ENCODE measurements around the gene MAN2A1.
"Not testable (repeated sequence)": the region's sequence is repeated elsewhere in the genome, so short reads cannot be mapped to it uniquely, and the experiment has no call there.

MAN2A1 gene

DNA sequence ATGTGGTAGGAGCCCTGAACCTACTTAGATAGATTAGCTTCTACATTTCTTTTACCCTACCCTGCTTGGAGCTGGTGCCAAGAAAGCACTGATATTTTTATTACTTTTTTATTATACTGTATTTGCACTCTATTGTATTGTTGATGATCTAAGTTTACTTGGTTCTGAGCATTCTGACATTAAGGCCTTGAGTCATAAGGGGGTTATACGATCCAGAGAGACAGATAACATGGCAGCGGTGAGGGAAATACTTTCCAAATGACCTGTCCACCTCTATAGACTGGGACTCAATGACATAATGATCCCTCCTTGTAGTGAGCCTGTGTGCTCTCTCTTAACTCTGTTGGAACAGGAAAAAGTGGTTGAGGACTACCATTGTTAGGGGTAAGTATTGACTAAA is 176.3 kb downstream of the MAN2A1 start:
- DNase-seq (ENCODE audit: low read depth in 2 of 2): no peak

GRCh38 chr5:109868737-109869136 is 179.0 kb downstream of the MAN2A1 start:
- no peak for DNase-seq (ENCODE audit: low read depth in 2 of 2)

DNA sequence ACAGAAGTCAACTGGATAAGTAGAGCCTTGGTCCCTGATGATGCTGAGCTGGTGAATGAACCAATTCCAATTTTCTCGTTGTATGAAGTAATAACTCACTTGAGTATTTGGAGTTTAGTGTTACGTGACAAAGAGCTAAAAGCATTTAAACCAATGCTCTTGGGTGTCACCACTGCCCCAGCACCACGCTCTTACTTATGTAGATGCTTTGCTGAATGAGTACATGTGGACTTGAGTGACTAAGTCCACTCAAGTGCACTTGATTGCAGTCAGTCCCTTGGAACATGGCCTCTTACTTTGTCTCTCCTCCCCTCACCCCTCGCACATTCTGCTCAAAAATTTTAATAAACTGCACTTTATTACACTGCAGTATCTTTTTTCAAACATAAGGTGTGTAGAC is 184.0 kb downstream of the MAN2A1 start:
- no peak for DNase-seq (ENCODE audit: low read depth in 2 of 2)

DNA sequence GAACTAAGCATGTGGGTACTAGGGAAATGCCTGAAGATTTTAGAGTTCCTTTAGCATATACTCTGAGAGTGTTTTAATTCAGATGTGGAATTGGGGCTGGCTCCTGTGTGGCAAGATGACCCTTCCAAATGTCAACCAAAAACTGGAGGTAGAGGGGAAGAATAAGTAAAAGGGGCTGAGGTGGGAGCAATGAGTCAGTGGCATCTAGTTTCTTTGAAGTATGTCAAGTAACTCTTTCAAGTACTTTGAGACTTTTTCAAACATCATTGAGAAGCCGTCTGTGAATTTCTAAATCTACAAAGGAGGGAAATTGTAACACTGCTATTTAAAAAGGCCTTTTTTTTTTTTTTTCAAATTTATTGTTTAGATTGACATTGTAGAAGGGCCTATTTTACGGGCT is 184.4 kb downstream of the MAN2A1 start:
- no peak for DNase-seq (ENCODE audit: low read depth in 2 of 2)

DNA sequence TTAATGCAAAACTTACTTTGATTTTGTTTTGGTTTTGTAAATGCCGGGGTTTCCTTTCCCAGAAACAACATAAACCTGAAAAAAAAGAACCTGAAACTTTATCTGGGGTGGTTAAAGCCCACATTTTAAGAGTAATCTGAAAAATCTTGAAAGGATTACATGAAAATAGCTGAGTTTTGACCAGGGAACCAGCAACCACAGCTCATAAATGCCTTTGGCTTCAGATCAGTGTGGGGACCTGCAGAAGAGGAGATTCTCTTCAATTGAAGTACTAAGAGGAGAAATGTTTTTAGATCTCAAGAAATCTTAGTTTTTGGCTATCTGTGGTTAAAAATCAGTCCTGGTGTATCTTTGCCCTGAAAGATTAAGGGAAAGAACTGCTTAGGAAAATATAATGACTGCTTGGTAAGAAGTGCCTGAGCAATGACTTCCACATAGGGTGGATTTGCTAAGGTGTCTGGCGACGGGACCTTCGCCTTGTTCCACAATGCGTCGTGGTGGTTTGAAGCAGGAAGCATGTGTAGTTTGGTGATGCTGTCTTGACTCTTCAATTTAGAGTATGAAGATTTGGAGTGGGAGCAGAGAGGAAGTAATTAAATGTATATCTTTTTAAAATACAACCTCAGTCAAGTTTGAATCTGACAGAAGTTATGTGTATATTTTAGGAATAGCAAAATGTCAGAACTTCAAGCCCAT is 186.5 kb downstream of the MAN2A1 start:
- DNase-seq (ENCODE audit: low read depth in 2 of 2): no peak

GRCh38 chr5:109876941-109877669 is 187.4 kb downstream of the MAN2A1 start:
- DNase-seq (ENCODE audit: low read depth in 2 of 2): no peak

GRCh38 chr5:109877670-109878045 is 187.9 kb downstream of the MAN2A1 start:
- no peak for DNase-seq (ENCODE audit: low read depth in 2 of 2)

GRCh38 chr5:109878887-109879286 is 189.2 kb downstream of the MAN2A1 start:
- DNase-seq (ENCODE audit: low read depth in 2 of 2): no peak

DNA sequence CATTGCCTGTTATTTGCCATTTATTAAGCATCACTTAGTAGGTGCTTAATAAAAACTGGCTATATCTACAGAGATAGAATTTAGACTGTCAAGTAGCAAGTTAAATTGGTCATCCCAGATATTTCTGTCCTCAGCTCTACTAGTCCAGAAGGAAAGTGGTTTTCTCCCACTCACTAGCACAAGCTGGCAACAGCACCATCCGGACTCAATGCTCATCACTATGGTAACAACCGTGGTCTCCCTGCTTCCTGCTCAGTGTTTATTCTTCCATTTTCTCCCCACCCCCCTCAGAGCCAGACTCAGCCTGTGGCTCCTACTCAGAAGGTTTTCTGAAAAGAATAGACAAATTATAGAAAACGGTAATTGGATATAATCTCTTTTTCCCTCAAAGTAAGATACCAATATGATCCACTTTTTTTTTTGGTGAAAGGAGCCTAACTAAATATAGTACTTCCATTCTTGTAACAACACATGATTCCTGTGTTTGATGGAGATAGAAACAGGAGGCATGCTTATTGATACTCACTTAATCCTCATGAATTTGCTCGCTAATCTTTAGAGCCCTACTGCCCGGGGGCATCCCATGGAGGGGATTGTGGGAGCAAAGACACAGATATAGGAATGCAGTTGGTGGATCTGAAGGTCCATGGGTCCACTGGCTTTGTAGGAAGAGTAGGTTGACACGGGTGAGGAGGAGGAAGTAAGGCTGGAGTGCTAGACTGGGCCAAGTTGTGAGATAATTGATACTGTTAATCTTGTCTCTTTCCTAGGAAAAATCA is 191.4 kb downstream of the MAN2A1 start:
- DNase-seq (ENCODE audit: low read depth in 2 of 2): no peak

DNA sequence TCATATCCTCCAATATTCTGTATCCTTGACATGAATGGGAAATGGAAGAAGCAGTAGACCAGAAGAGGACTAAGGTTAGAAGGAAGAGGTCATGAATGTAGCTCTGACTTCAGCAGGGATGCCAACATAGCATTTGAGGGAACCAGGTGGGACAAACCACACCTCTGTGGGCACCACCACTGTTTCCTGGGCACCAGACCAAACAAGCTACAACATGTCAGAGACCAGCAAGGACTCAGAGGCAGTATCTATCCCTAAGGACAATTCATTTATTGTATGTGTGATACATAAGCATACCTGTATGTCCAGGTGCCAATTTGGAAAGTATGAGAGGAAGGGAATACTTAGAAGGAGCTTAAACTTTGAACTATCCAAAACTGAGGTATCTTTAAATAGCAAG is 192.8 kb downstream of the MAN2A1 start:
- DNase-seq (ENCODE audit: low read depth in 2 of 2): no peak

GRCh38 chr5:109884676-109885075 is 194.9 kb downstream of the MAN2A1 start:
- no peak for DNase-seq (ENCODE audit: low read depth in 2 of 2)

GRCh38 chr5:109885205-109885604 is 195.5 kb downstream of the MAN2A1 start:
- DNase-seq (ENCODE audit: low read depth in 2 of 2): no peak

- no peak for DNase-seq (ENCODE audit: low read depth in 2 of 2)
These were observed 199.3 kb downstream of the MAN2A1 start for GRCh38 chr5:109888989-109889388.

GRCh38 chr5:109893271-109893670 is 203.5 kb downstream of the MAN2A1 start:
- DNase-seq (ENCODE audit: low read depth in 2 of 2): not testable (repeated sequence)

DNA sequence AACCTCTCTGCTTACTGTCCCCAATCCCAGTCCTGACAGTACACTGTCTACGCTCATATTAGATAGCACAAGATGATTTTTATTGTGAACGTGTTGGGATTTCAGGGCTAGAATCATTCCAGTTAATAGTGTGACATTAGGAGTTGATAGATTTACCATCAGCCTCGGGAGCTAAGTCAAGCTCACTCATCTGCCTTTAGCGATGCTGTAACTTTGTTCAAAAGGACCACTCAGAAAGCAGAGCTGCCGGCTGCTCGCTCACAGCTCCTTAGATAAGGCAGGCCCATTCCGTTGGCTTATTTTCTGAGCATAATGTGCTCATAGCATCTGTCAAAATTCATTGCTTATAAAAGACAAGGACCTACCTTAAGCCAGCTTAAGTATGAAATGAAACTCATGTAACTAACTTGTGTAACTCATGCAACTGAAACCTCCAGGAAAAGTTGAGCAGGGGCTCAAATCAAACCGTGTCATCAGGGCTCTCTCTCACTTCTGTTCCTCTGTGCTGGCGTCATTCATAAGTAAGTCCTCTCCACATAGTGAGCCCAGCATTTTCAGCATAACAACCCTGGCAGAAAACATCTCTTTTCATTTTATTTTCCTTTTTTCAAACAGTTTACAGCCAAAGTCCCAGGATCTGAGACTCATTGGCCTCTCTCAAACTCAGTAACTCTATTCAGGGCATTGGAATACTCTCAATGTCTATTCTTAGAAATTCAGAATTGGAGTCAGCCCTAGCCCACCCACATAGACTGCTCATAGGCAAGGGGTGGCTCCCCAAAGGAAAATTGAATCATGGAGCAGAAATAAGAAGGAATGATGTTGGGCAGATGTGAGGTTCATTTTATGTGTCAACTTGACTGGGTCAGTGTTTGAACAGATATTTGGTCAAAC is 208.8 kb downstream of the MAN2A1 start:
- no peak for DNase-seq (ENCODE audit: low read depth in 2 of 2)

DNA sequence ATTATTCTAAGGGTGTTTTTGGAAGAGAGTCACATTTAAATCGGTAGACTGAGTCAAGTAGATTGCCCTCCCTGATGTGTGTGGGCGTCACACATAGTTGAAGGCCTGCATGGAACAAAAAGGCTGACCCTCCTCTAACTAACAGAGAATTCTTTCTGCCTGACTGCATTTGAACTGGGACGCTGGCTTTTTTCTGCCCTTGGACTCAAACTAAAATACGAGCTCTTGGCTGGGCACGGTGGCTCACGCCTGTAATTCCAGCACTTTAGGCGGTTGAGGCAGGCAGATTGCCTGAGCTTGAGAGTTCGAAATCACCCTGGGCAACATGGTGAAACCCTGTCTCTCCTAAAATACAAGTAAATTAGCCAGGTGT is 209.4 kb downstream of the MAN2A1 start:
- no peak for DNase-seq (ENCODE audit: low read depth in 2 of 2)

DNA sequence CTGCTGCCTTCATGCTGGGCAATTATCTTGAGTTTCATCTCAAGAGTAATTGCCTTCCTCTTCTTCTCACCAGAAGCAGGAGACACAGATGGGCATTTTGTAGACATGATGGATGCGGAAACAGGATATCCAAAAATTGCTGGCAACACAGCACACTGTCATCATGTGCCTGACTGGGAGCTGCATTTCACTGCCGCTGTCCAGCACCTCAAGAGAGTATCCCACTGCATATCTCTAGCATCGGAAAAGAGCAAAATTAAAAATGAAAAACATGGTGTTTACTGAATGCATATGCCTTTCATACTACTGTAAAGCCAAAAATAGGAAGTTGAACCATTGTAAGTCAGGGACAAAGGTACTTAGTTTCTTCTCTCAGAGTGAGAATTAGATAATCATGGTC is 210.7 kb downstream of the MAN2A1 start:
- no peak for DNase-seq (ENCODE audit: low read depth in 2 of 2)

- no peak for DNase-seq (ENCODE audit: low read depth in 2 of 2)
These were observed 211.3 kb downstream of the MAN2A1 start for GRCh38 chr5:109900911-109901627.

DNA sequence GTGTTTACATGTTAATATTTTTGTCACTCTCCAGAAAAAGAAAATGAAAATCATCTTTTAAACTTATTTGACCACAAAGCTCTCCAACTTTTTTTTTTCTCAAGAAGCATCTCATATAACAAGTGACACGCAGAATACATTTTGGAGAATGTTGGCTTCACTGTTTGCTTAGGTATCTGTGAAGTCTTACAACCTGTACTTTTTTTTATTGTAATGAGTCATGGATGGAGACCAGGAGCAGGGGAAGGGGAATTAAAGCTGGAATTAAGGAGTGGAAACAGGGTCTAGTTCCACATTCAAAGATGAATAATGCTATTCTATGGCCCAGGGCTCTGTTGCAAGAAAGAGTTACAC is 211.9 kb downstream of the MAN2A1 start:
- DNase-seq (ENCODE audit: low read depth in 2 of 2): no peak

DNA sequence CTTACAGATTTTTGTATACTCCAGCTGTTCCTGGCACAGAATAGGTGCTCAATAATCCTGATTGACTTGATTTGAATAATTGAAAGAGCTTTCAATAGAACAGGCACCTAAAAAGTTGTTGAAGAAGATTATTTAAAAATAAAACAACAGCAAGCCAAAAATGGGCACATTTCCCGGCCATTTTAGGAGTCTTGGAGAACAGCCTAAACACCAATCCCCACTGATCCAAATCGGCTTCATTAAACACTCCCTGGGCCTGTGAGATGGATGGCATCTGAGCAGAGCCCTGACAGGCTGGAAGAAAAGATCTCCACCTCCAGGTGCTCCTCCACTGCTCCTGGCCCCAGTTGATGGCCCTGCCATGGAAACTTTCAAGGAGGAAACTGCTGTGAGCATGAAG is 213.3 kb downstream of the MAN2A1 start:
- no peak for DNase-seq (ENCODE audit: low read depth in 2 of 2)

DNA sequence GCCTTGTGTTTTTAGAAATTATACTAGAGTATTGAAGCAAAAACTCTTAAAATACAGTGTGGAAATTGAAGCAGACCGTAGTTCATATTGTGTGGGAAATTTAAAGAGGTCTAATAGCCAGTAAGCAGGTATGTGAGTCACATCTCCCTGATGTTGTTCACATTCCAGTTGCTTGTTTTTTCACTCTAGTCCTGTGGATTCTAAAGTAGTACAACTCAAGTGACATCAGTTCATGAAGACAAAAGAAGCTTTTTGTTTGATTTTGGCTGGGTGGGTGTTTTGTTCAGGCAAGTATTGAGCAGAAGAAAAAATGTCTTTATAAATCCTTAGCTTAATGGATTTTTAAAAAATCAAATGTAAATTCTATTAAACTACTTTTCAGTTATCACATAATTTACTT is 216.2 kb downstream of the MAN2A1 start:
- DNase-seq (ENCODE audit: low read depth in 2 of 2): no peak

All from stimulated activated CD8-positive, alpha-beta memory T cell treated with anti-CD3 and anti-CD28 coated beads, Interleukin-7, amount 100 ng/mL, for 4 hours (primary cell).